Ishikawa (cell line): Measurements from ENCODE around the gene FAM83G.

Experiments
- CEBPB ChIP-seq: IDR thresholded peaks from 2 replicates; pipeline ENCODE4 v1.6.1; 2012
- CREB1 ChIP-seq: IDR thresholded peaks from 2 replicates; pipeline ENCODE4 v1.6.1; 2012; ENCODE audit warnings: low read depth
- EGR1 ChIP-seq: IDR thresholded peaks from 2 replicates; pipeline ENCODE4 v1.6.1; 2012
- EP300 ChIP-seq: IDR thresholded peaks from 2 replicates; pipeline ENCODE4 v1.6.1; 2012; ENCODE audit warnings: borderline replicate concordance
- FOXM1 ChIP-seq: IDR thresholded peaks from 2 replicates; pipeline ENCODE4 v1.6.1; 2012; ENCODE audit warnings: low read depth, borderline replicate concordance
- MAX ChIP-seq: IDR thresholded peaks from 2 replicates; pipeline ENCODE4 v1.6.1; 2012
- NFIC ChIP-seq: IDR thresholded peaks from 2 replicates; pipeline ENCODE4 v1.6.1; 2012
- RAD21 ChIP-seq: IDR thresholded peaks from 2 replicates; pipeline ENCODE4 v1.6.1; 2012; ENCODE audit warnings: low read depth
- REST ChIP-seq: IDR thresholded peaks from 2 replicates; pipeline ENCODE4 v1.6.1; 2012; ENCODE audit warnings: low read depth, mild to moderate bottlenecking
- TAF1 ChIP-seq: IDR thresholded peaks from 2 replicates; pipeline ENCODE4 v1.6.1; 2012; ENCODE audit warnings: low read depth, mild to moderate bottlenecking
- TCF12 ChIP-seq: IDR thresholded peaks from 2 replicates; pipeline ENCODE4 v1.6.1; 2012; ENCODE audit warnings: low read depth
- TEAD4 ChIP-seq: IDR thresholded peaks from 2 replicates; pipeline ENCODE4 v1.6.1; 2012
- USF1 ChIP-seq: IDR thresholded peaks from 2 replicates; pipeline ENCODE4 v1.6.1; 2012
- YY1 ChIP-seq: IDR thresholded peaks from 2 replicates; pipeline ENCODE4 v1.6.1; 2012; ENCODE audit warnings: low read depth
- ZBTB7A ChIP-seq: IDR thresholded peaks from 2 replicates; pipeline ENCODE4 v1.6.1; 2012; ENCODE audit warnings: low read depth

The FAM83G gene

GRCh38 chr17:19006698-19007097 is 2.1 kb upstream of the FAM83G start:
- no peak for TF ChIP-seq EP300
- no peak for TF ChIP-seq RAD21
- no peak for TF ChIP-seq NFIC
- no peak for TF ChIP-seq TAF1
- no peak for TF ChIP-seq USF1
- TF ChIP-seq REST = no peak
- no peak for TF ChIP-seq TEAD4
- TF ChIP-seq YY1 = no peak
- TF ChIP-seq CREB1 = no peak
- no peak for TF ChIP-seq TCF12
- no peak for TF ChIP-seq EGR1

GRCh38 chr17:19005789-19006430 is 1.3 kb upstream of the FAM83G start:
- no peak for TF ChIP-seq USF1
- no peak for TF ChIP-seq RAD21
- no peak for TF ChIP-seq CREB1
- no peak for TF ChIP-seq TCF12
- TF ChIP-seq CEBPB = no peak
- no peak for TF ChIP-seq REST

- TF ChIP-seq FOXM1 = no peak
- no peak for TF ChIP-seq MAX
- TF ChIP-seq TCF12 = no peak
- no peak for TF ChIP-seq CREB1
- no peak for TF ChIP-seq TAF1
- no peak for TF ChIP-seq ZBTB7A
- no peak for TF ChIP-seq EGR1
- no peak for TF ChIP-seq CEBPB
- TF ChIP-seq YY1 = no peak
- TF ChIP-seq REST = no peak
Measured at GRCh38 chr17:19005137-19005773, 691 bp upstream of the FAM83G start.

GRCh38 chr17:19003543-19004420 is 782 bp downstream of the FAM83G start:
- TF ChIP-seq USF1 (no peak), CEBPB (no peak), NFIC (no peak), MAX (no peak), EGR1 (no peak), REST (no peak), ZBTB7A (no peak), RAD21 (no peak), TCF12 (no peak), EP300 (no peak), FOXM1 (no peak), TEAD4 (no peak), CREB1 (no peak)
